B cell (primary cell): ENCODE measurements around the gene NWD2. TPM values are rescaled to one million over a fixed set of nuclear protein-coding genes. Genes with fewer than 3 reads are reported as not detected.

Experiments used
- ATAC-seq: fragments of 200-7000 bp; cut with Tn5 transposase; one replicate; pipeline ENCODE4 v1.10.0; 2021; ENCODE audit warnings: low read depth, mild to moderate bottlenecking, moderate number of reproducible peaks, moderate library complexity
- CTCF ChIA-PET: fragments of 350-600 bp; sonication (Branson Sonifier 250); formaldehyde crosslinking; loops from one replicate; lab custom pipeline; 2021; ENCODE audit warnings: antibody characterized with exemption, inconsistent platforms; lab: Charles Lee
- POLR2A ChIA-PET: fragments of 350-600 bp; sonication (Branson Sonifier 250); formaldehyde crosslinking; loops from one replicate; lab custom pipeline; 2021; ENCODE audit warnings: antibody characterized with exemption; lab: Charles Lee
- DNase-seq: peaks from one replicate; pipeline ENCODE4 v3.0.0; 2013
- H2AFZ ChIP-seq: 2 replicates; pipeline ENCODE4 v1.6.1; 2012; ENCODE audit warnings: mild to moderate bottlenecking, low read depth, low read length; ENCODE audit not compliant: insufficient read depth, poor library complexity, severe bottlenecking
- H3K27ac ChIP-seq, 2 donors: 1 replicate in 1 of 2; 2 replicates in 1 of 2; pipeline ENCODE4 v1.5.1; 2012 to 2013; ENCODE audit warnings: low read length in 2 of 2, mild to moderate bottlenecking in 2 of 2, moderate library complexity in 1 of 2
- H3K27me3 ChIP-seq, 4 experiments: fragments of 200-600 bp in 1 of 4; sonication (generic) in 1 of 4; replicated peaks in 1 of 4; 1 replicate in 2 of 4; 2 replicates in 2 of 4; pipeline versions ENCODE4 v1.6.1 to v1.7.0; 2013 to 2016; ENCODE audit warnings: low read length in 3 of 4, mild to moderate bottlenecking in 2 of 4, mixed read lengths in 1 of 4, moderate library complexity in 1 of 4; ENCODE audit not compliant: insufficient read depth in 4 of 4, control insufficient read depth in 3 of 4; ENCODE audit errors: control extremely low read depth in 1 of 4
- H3K36me3 ChIP-seq, 2 experiments: replicated peaks in 1 of 2; 1 replicate in 1 of 2; 2 replicates in 1 of 2; pipeline versions ENCODE4 v1.6.1 to v1.7.1; 2013; ENCODE audit warnings: low read length in 1 of 2; ENCODE audit not compliant: insufficient read depth in 2 of 2, control insufficient read depth in 1 of 2; ENCODE audit errors: control extremely low read depth in 1 of 2, extremely low read depth in 1 of 2
- H3K4me1 ChIP-seq, 2 donors: fragments of 200-600 bp in 1 of 2; sonication (generic) in 1 of 2; 1 replicate in 1 of 2; 2 replicates in 1 of 2; pipeline versions ENCODE4 v1.5.1 to v1.6.1; 2013 to 2017; ENCODE audit warnings: low read length in 2 of 2; ENCODE audit not compliant: control insufficient read depth in 2 of 2, insufficient read depth in 2 of 2
- H3K4me2 ChIP-seq: replicated peaks from 2 replicates; pipeline ENCODE3; 2012; ENCODE audit warnings: mild to moderate bottlenecking, low read depth, low read length; ENCODE audit not compliant: poor library complexity, severe bottlenecking
- H3K4me3 ChIP-seq, 5 experiments: fragments of 200-600 bp in 1 of 5; sonication (generic) in 1 of 5; 1 replicate in 3 of 5; 2 replicates in 2 of 5; pipeline versions ENCODE4 v1.5.1 to v1.7.0; 2011 to 2016; ENCODE audit warnings: low read length in 4 of 5, mild to moderate bottlenecking in 4 of 5, low read depth in 2 of 5, control low read depth in 1 of 5, moderate library complexity in 1 of 5; ENCODE audit not compliant: insufficient read depth in 1 of 5; ENCODE audit errors: control extremely low read depth in 1 of 5, extremely low read depth in 1 of 5
- H3K79me2 ChIP-seq: fragments of 200-600 bp; sonication (generic); one replicate; pipeline ENCODE4 v1.6.0; 2016; ENCODE audit warnings: low read length; ENCODE audit not compliant: control insufficient read depth, insufficient read depth
- H3K9ac ChIP-seq: fragments of 200-600 bp; sonication (generic); 2 replicates; pipeline ENCODE4 v1.6.1; 2017; ENCODE audit warnings: mild to moderate bottlenecking, low read length, moderate library complexity
- H3K9me3 ChIP-seq, 3 donors: one replicate each; pipeline versions ENCODE4 v1.6.1 to v1.7.1; 2013; ENCODE audit warnings: low read length in 2 of 3; ENCODE audit not compliant: control insufficient read depth in 2 of 3, insufficient read depth in 1 of 3; ENCODE audit errors: control extremely low read depth in 1 of 3
- H4K20me1 ChIP-seq: 2 replicates; pipeline ENCODE4 v1.6.0; 2012; ENCODE audit warnings: mild to moderate bottlenecking, low read length; ENCODE audit not compliant: insufficient read depth, control insufficient read depth, poor library complexity, severe bottlenecking
- H3K27ac Mint-ChIP-seq: one replicate; pipeline ENCODE4 v1.8.0; 2021; ENCODE audit warnings: mixed read lengths
- H3K27me3 Mint-ChIP-seq: one replicate; pipeline ENCODE4 v1.8.0; 2021; ENCODE audit warnings: mixed read lengths
- H3K4me1 Mint-ChIP-seq: one replicate; pipeline ENCODE4 v1.8.0; 2021; ENCODE audit warnings: mixed read lengths
- H3K4me3 Mint-ChIP-seq: one replicate; pipeline ENCODE4 v1.8.0; 2021; ENCODE audit warnings: mixed read lengths
- H3K9me3 Mint-ChIP-seq: one replicate; pipeline ENCODE4 v1.8.0; 2022; ENCODE audit warnings: mixed read lengths; ENCODE audit not compliant: insufficient read depth
- EZH2 ChIP-seq: IDR thresholded peaks from 2 replicates; pipeline ENCODE4 v1.6.1; 2012; ENCODE audit warnings: borderline replicate concordance, low read depth, mild to moderate bottlenecking, moderate library complexity, low read length; ENCODE audit not compliant: insufficient read depth, poor library complexity, severe bottlenecking
- WGBS: methylation state at CpG from one replicate; pipeline ENCODE4 v1.1.5; 2013; ENCODE audit warnings: missing lambda C conversion rate; ENCODE audit not compliant: insufficient coverage; 5-methylcytosine and 5-hydroxymethylcytosine counted together
- intact Hi-C: fragments of 100-400 bp; cut with micrococcal nuclease; formaldehyde crosslinking; loops from one replicate; pipeline ENCODE4 v1.10.0; 2022
- polyA plus RNA-seq: library from polyadenylated mRNA; depleted of rRNA; stranded (reverse); fragments of >200 nt; gene quantifications from 2 replicates; pipeline ENCODE4 v1.2.3, GENCODE V29; 2012
- total RNA-seq, 2 donors: library from RNA; stranded (reverse); fragments of 120-200 nt in 1 of 2; gene quantifications; 1 replicate in 1 of 2; 2 replicates in 1 of 2; pipeline versions ENCODE4 v1.2.3 to v1.2.4, GENCODE V29; 2013 to 2022
- TF ChIP-seq, protein P1 (sequence below): fragments of 200-600 bp; IDR thresholded peaks from one replicate; pipeline ENCODE4 v1.8.0; 2022; ENCODE audit warnings: antibody characterized with exemption, mild to moderate bottlenecking

The NWD2 gene
- total and polyA plus RNA-seq, 2 donors (not counting 1 experiment from before 2014, with no cell fraction given), result not detected

DNA sequence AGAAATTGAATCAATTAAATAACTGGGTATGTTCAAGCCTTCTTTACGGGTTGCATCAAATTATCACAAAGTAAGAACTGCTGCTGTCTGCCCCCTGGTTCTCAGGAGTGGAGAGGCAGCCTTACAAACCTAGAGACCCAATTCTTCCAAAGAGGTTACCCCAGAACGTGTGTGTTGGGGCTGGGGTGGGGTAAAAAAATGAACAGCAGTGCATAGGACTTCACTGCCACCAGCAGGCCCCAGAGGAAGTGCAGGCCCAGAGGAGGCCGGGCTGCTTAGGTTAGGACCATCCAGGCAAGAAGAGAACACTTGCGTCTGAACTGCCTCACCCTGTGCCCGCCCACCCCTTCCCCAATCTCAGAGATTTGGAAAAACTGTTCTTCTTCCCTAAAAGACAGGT lies 1.5 kb upstream of the NWD2 start:
- H3K27me3 ChIP-seq, result peaks cover 0 to 29% (median 11%) of the 10 kb centered on the region in 4 experiments
- DNase-seq (no peak), ATAC-seq (no peak)
- H3K9ac ChIP-seq, result no peak overlapping the region
- no peak overlapping the region for H2AFZ ChIP-seq
- intact Hi-C loops, result no loop called here
- POLR2A ChIA-PET, result no interaction called here
- no peak overlapping the region for H3K27ac Mint-ChIP-seq
- no peaks in the 10 kb centered on the region for H3K9me3 Mint-ChIP-seq
- no peaks in the 10 kb centered on the region for H3K79me2 ChIP-seq
- CTCF ChIA-PET, result no interaction called here
- H4K20me1 ChIP-seq, result no peaks in the 10 kb centered on the region
- H3K36me3 ChIP-seq, result no peaks in the 10 kb centered on the region
- 59% methylated on average over 4 of the region's 5 CpGs for WGBS
- H3K4me2 ChIP-seq, result no peak overlapping the region
- no peaks in the 10 kb centered on the region for H3K4me1 Mint-ChIP-seq
- H3K9me3 ChIP-seq, result peaks cover 0 to 6% (median 0%) of the 10 kb centered on the region in 3 donors
- no peak overlapping the region for H3K4me3 Mint-ChIP-seq
- H3K4me1 ChIP-seq, result no peaks in the 10 kb centered on the region
- TF ChIP-seq, protein P1, sequence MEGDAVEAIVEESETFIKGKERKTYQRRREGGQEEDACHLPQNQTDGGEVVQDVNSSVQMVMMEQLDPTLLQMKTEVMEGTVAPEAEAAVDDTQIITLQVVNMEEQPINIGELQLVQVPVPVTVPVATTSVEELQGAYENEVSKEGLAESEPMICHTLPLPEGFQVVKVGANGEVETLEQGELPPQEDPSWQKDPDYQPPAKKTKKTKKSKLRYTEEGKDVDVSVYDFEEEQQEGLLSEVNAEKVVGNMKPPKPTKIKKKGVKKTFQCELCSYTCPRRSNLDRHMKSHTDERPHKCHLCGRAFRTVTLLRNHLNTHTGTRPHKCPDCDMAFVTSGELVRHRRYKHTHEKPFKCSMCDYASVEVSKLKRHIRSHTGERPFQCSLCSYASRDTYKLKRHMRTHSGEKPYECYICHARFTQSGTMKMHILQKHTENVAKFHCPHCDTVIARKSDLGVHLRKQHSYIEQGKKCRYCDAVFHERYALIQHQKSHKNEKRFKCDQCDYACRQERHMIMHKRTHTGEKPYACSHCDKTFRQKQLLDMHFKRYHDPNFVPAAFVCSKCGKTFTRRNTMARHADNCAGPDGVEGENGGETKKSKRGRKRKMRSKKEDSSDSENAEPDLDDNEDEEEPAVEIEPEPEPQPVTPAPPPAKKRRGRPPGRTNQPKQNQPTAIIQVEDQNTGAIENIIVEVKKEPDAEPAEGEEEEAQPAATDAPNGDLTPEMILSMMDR, result no peak
- no peak for TF ChIP-seq EZH2
- H3K27me3 Mint-ChIP-seq, result peaks cover 51% of the 10 kb centered on the region
- no peak overlapping the region for H3K27ac ChIP-seq
- no peak overlapping the region for H3K4me3 ChIP-seq

DNA sequence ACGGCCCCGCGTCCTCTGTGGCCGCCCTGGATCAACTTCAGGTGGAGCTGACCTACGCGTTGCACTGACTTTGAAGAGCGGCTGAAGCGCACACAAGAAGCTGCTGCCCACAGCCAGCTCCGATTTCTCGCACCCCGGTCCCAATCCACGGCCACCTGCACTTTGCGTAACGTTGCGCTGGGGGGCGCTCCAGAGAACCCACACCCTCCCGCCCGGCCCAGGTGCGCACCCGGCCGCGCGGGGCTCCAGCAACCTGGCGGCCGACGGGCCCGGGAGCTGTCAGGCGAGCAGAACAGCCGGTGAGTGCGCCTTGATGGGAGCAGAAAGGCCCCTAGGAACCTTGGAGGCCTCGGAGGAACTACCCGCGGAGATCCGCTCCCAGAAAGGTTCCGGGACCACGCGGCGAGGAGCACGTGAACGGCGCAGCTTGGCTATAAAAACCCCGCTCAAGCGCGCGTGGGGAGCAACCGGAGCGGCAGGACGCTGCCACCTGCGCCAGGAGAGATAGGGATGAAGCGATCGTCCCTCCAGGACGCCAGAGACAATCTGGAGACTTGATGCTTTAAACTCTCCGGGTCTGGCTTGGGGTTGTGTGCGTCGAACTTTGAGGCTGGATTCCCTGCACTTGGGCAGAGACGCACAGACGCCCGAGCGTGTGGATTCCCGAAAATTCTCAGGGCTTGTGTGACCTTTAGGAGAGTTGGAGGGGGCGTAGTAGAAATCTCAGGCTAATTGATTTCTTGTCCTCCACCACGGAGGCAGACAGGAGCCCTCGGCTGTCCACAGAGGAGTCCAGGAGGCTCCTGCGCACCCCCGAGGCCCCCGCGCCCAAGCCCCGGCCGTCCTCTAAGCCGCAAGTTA lies 591 bp upstream of the NWD2 start:
- Mint-ChIP-seq H3K4me1 (no peaks in the 10 kb centered on the region), H3K27ac (no peak overlapping the region), H3K4me3 (no peak overlapping the region), H3K9me3 (no peaks in the 10 kb centered on the region), H3K27me3 (peaks cover 55% of the 10 kb centered on the region)
- Histone ChIP-seq H3K4me3 (no peak overlapping the region), H2AFZ (no peak overlapping the region), H3K4me1 (no peaks in the 10 kb centered on the region), H3K36me3 (no peaks in the 10 kb centered on the region), H3K4me2 (no peak overlapping the region), H3K9me3 (peaks cover 0 to 6% (median 0%) of the 10 kb centered on the region in 3 donors), H3K9ac (no peak overlapping the region), H3K27me3 (peaks cover 0 to 31% (median 11%) of the 10 kb centered on the region in 4 experiments), H3K27ac (no peak overlapping the region), H4K20me1 (no peaks in the 10 kb centered on the region), H3K79me2 (no peaks in the 10 kb centered on the region)
- DNase-seq, result peak; percentile 2
- ChIA-PET CTCF (no interaction called here), POLR2A (no interaction called here)
- TF ChIP-seq, protein P1, result no peak
- no peak for TF ChIP-seq EZH2
- no peak for ATAC-seq
- 10% methylated on average over 70 of the region's 70 CpGs for WGBS
- intact Hi-C loops, result no loop called here
